Fibroblast of lung (primary cell): ENCODE data around the gene DOHH.

ENCODE experiments used
- EZH2 ChIP-seq: IDR thresholded peaks from 2 replicates; pipeline ENCODE4 v1.5.1; 2012; ENCODE audit warnings: low read length, control low read depth, mild to moderate bottlenecking; ENCODE audit errors: missing control alignments
- TF ChIP-seq, protein P1 (sequence below), 2 donors: IDR thresholded peaks in 1 of 2; conservative IDR thresholded peaks in 1 of 2; 1 replicate in 1 of 2; 2 replicates in 1 of 2; pipeline ENCODE4 v1.5.1; 2011 to 2012; ENCODE audit warnings: low read length in 2 of 2, control low read depth in 1 of 2, inconsistent platforms in 1 of 2, low read depth in 1 of 2, mild to moderate bottlenecking in 1 of 2

GRCh38 chr19:3546119-3546518 is 45.6 kb upstream of the DOHH start:
- TF ChIP-seq, protein P1, sequence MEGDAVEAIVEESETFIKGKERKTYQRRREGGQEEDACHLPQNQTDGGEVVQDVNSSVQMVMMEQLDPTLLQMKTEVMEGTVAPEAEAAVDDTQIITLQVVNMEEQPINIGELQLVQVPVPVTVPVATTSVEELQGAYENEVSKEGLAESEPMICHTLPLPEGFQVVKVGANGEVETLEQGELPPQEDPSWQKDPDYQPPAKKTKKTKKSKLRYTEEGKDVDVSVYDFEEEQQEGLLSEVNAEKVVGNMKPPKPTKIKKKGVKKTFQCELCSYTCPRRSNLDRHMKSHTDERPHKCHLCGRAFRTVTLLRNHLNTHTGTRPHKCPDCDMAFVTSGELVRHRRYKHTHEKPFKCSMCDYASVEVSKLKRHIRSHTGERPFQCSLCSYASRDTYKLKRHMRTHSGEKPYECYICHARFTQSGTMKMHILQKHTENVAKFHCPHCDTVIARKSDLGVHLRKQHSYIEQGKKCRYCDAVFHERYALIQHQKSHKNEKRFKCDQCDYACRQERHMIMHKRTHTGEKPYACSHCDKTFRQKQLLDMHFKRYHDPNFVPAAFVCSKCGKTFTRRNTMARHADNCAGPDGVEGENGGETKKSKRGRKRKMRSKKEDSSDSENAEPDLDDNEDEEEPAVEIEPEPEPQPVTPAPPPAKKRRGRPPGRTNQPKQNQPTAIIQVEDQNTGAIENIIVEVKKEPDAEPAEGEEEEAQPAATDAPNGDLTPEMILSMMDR (conservative IDR thresholded peaks at IDR 0.05 in 1 of 2, IDR thresholded peaks at IDR 0.05 in 1 of 2; ENCODE audit: low read depth in 1 of 2, low read length in 2 of 2), result no peak
- TF ChIP-seq EZH2, result no peak
